ENCODE data around the gene LIN37. TPM values are rescaled to one million over a fixed set of nuclear protein-coding genes. Genes with fewer than 3 reads are reported as not detected.

LIN37 gene
- total RNA-seq, 1 donor from 2014 or later, result 11.4 TPM

- no peak overlapping the region for H2AFZ ChIP-seq (replicated peaks)
- Mint-ChIP-seq H3K27me3 (ENCODE audit: insufficient read depth, low read depth) (peaks cover 8% of the 10 kb centered on the region), H3K36me3 (peaks cover 9% of the 10 kb centered on the region), H3K4me3 (no peak overlapping the region), H3K4me1 (peaks cover 24% of the 10 kb centered on the region), H3K9me3 (no peaks in the 10 kb centered on the region), H3K27ac (no peak overlapping the region)
- H3K27ac ChIP-seq, result no peak overlapping the region
- no peaks in the 10 kb centered on the region for H3K4me1 ChIP-seq
- peaks cover 16% of the 10 kb centered on the region for H3K79me2 ChIP-seq (ENCODE audit: low read depth)
- peaks cover 19% of the 10 kb centered on the region for H4K20me1 ChIP-seq (ENCODE audit: low read depth)
- peaks cover 13% of the 10 kb centered on the region for H3K27me3 ChIP-seq
- TF ChIP-seq EZH2 (IDR thresholded peaks at IDR 0.05) (no peak), EZH2phosphoT487 (IDR thresholded peaks at IDR 0.05) (no peak), CTCF (IDR thresholded peaks at IDR 0.05) (no peak)
- no peaks in the 10 kb centered on the region for H3K9me3 ChIP-seq (ENCODE audit: low read depth)
- H3F3A ChIP-seq (ENCODE audit: low read depth), result peaks cover 13% of the 10 kb centered on the region
- no peak overlapping the region for H3K4me2 ChIP-seq
- no peak overlapping the region for H3K4me3 ChIP-seq
- DNase-seq (ENCODE audit: low spot score), result peak; percentile 0
- no peaks in the 10 kb centered on the region for H3K36me3 ChIP-seq
- no peak overlapping the region for H3K9ac ChIP-seq
These were observed 12.5 kb downstream of the LIN37 start for GRCh38 chr19:35760711-35761349.

GRCh38 chr19:35764432-35765315 lies 16.3 kb downstream of the LIN37 start:
- Mint-ChIP-seq H3K36me3 (peaks cover 18% of the 10 kb centered on the region), H3K27ac (no peak overlapping the region), H3K9me3 (no peaks in the 10 kb centered on the region), H3K4me3 (no peak overlapping the region), H3K4me1 (peaks cover 11% of the 10 kb centered on the region), H3K27me3 (ENCODE audit: insufficient read depth, low read depth) (peaks cover 4% of the 10 kb centered on the region)
- Histone ChIP-seq H3K9ac (no peak overlapping the region), H3K9me3 (ENCODE audit: low read depth) (no peaks in the 10 kb centered on the region), H3K4me1 (peaks cover 5% of the 10 kb centered on the region), H3K79me2 (ENCODE audit: low read depth) (peaks cover 3% of the 10 kb centered on the region), H3K4me2 (no peak overlapping the region), H3K36me3 (no peaks in the 10 kb centered on the region), H3F3A (ENCODE audit: low read depth) (no peaks in the 10 kb centered on the region), H4K20me1 (ENCODE audit: low read depth) (peaks cover 20% of the 10 kb centered on the region), H3K27ac (no peak overlapping the region), H2AFZ (replicated peaks) (no peak overlapping the region), H3K4me3 (no peak overlapping the region), H3K27me3 (no peaks in the 10 kb centered on the region)
- DNase-seq (ENCODE audit: low spot score), result no peak
- TF ChIP-seq CTCF (IDR thresholded peaks at IDR 0.05), result no peak
- TF ChIP-seq EZH2phosphoT487 (IDR thresholded peaks at IDR 0.05), result no peak
- no peak for TF ChIP-seq EZH2 (IDR thresholded peaks at IDR 0.05)

- peaks cover 13% of the 10 kb centered on the region for H4K20me1 ChIP-seq (ENCODE audit: low read depth)
- peaks cover 10% of the 10 kb centered on the region for H3K4me1 Mint-ChIP-seq
These were observed 18.3 kb downstream of the LIN37 start for GRCh38 chr19:35766571-35767104.

More at GRCh38 chr19:35766571-35767104, 18.3 kb downstream of the LIN37 start:
- no peak overlapping the region for H2AFZ ChIP-seq (replicated peaks)
- Mint-ChIP-seq H3K27me3 (ENCODE audit: insufficient read depth, low read depth) (peaks cover 2% of the 10 kb centered on the region), H3K27ac (no peak overlapping the region), H3K36me3 (peaks cover 16% of the 10 kb centered on the region), H3K4me3 (peak overlapping the region; percentile 52), H3K9me3 (no peaks in the 10 kb centered on the region)
- no peak for DNase-seq (ENCODE audit: low spot score)
- TF ChIP-seq EZH2 (IDR thresholded peaks at IDR 0.05) (no peak), EZH2phosphoT487 (IDR thresholded peaks at IDR 0.05) (no peak), CTCF (IDR thresholded peaks at IDR 0.05) (no peak)
- no peak overlapping the region for H3K27ac ChIP-seq
- no peak overlapping the region for H3K4me3 ChIP-seq
- H3K36me3 ChIP-seq, result no peaks in the 10 kb centered on the region
- no peaks in the 10 kb centered on the region for H3K9me3 ChIP-seq (ENCODE audit: low read depth)
- no peaks in the 10 kb centered on the region for H3F3A ChIP-seq (ENCODE audit: low read depth)
- peaks cover 5% of the 10 kb centered on the region for H3K4me1 ChIP-seq
- no peak overlapping the region for H3K9ac ChIP-seq
- no peak overlapping the region for H3K4me2 ChIP-seq
- no peaks in the 10 kb centered on the region for H3K79me2 ChIP-seq (ENCODE audit: low read depth)
- no peaks in the 10 kb centered on the region for H3K27me3 ChIP-seq
